Naive thymus-derived CD4-positive, alpha-beta T cell (primary cell): ENCODE measurements around the gene ELMO1. TPM values are rescaled to one million over a fixed set of nuclear protein-coding genes. Genes with fewer than 3 reads are reported as not detected.

Experiments used
- ATAC-seq: fragments of 150-1000 bp; cut with Tn5 transposase; 2 replicates; pipeline ENCODE4 v1.10.0; 2021; ENCODE audit warnings: mild to moderate bottlenecking, moderate library complexity
- CTCF ChIA-PET: fragments of 350-600 bp; sonication (Branson Sonifier 250); formaldehyde crosslinking; loops from one replicate; lab custom pipeline; 2021; ENCODE audit warnings: antibody characterized with exemption; lab: Charles Lee
- POLR2A ChIA-PET: fragments of 350-600 bp; sonication (Branson Sonifier 250); formaldehyde crosslinking; loops from one replicate; lab custom pipeline; 2021; ENCODE audit warnings: antibody characterized with exemption, inconsistent platforms; lab: Charles Lee
- DNase-seq, 9 donors: peaks; one replicate each; pipeline versions ENCODE4 v3.0.0 to v3.0.0-alpha.2; 2020 to 2022; ENCODE audit warnings: mixed read lengths in 1 of 9
- H3K27ac ChIP-seq: one replicate; pipeline ENCODE4 v1.7.0; 2013; ENCODE audit warnings: mild to moderate bottlenecking, low read depth, low read length, moderate library complexity
- H3K27me3 ChIP-seq, 2 donors: one replicate each; pipeline ENCODE4 v1.7.0; 2013; ENCODE audit warnings: low read length in 2 of 2, mild to moderate bottlenecking in 2 of 2, moderate library complexity in 2 of 2; ENCODE audit not compliant: control insufficient read depth in 2 of 2, insufficient read depth in 2 of 2
- H3K36me3 ChIP-seq, 3 experiments: 1 replicate in 2 of 3; 2 replicates in 1 of 3; pipeline ENCODE4 v1.7.0; 2013; ENCODE audit warnings: low read length in 3 of 3, mild to moderate bottlenecking in 3 of 3, moderate library complexity in 1 of 3; ENCODE audit not compliant: insufficient read depth in 3 of 3, control insufficient read depth in 2 of 3
- H3K4me1 ChIP-seq, 2 donors: one replicate each; pipeline ENCODE4 v1.7.0; 2013; ENCODE audit warnings: low read length in 2 of 2, mild to moderate bottlenecking in 2 of 2, moderate library complexity in 1 of 2; ENCODE audit not compliant: control insufficient read depth in 2 of 2, insufficient read depth in 2 of 2
- H3K4me3 ChIP-seq: 2 replicates; pipeline ENCODE4 v1.7.0; 2013; ENCODE audit warnings: mild to moderate bottlenecking, low read length
- H3K9me3 ChIP-seq, 3 experiments: 1 replicate in 2 of 3; 2 replicates in 1 of 3; pipeline ENCODE4 v1.7.0; 2013; ENCODE audit warnings: low read length in 3 of 3; ENCODE audit not compliant: control insufficient read depth in 2 of 3
- H3K27ac Mint-ChIP-seq, 9 donors: one replicate each; pipeline ENCODE4 v1.8.0; 2020 to 2022; ENCODE audit warnings: mixed read lengths in 9 of 9, mild to moderate bottlenecking in 8 of 9, moderate library complexity in 5 of 9, inconsistent platforms in 2 of 9
- H3K27me3 Mint-ChIP-seq, 5 donors: one replicate each; pipeline ENCODE4 v1.8.0; 2021 to 2022; ENCODE audit warnings: mixed read lengths in 5 of 5, mild to moderate bottlenecking in 1 of 5
- H3K36me3 Mint-ChIP-seq, 5 donors: one replicate each; pipeline ENCODE4 v1.8.0; 2020 to 2022; ENCODE audit warnings: mixed read lengths in 5 of 5, mild to moderate bottlenecking in 3 of 5, inconsistent platforms in 1 of 5
- H3K4me1 Mint-ChIP-seq, 7 donors: one replicate each; pipeline ENCODE4 v1.8.0; 2020 to 2022; ENCODE audit warnings: mixed read lengths in 7 of 7, mild to moderate bottlenecking in 3 of 7, inconsistent platforms in 1 of 7
- H3K4me3 Mint-ChIP-seq, 10 donors: one replicate each; pipeline ENCODE4 v1.8.0; 2020 to 2022; ENCODE audit warnings: mild to moderate bottlenecking in 10 of 10, mixed read lengths in 10 of 10, moderate library complexity in 6 of 10, inconsistent platforms in 2 of 10
- H3K9me3 Mint-ChIP-seq, 11 donors: one replicate each; pipeline ENCODE4 v1.8.0; 2020 to 2022; ENCODE audit warnings: mixed read lengths in 11 of 11, mild to moderate bottlenecking in 4 of 11, inconsistent platforms in 1 of 11, moderate library complexity in 1 of 11
- intact Hi-C, 2 donors: fragments of 100-400 bp; cut with micrococcal nuclease; formaldehyde crosslinking; loops; one replicate each; pipeline ENCODE4 v1.15.1; 2023
- polyA plus RNA-seq, 2 donors: library from polyadenylated mRNA; unstranded; fragments of 300-500 nt; fragmentation: Illumina TruSeq; gene quantifications; one replicate each; pipeline ENCODE4 v1.2.3, GENCODE V29; 2021
- total RNA-seq, 6 experiments: library from RNA in 5 of 6; stranded (reverse) in 5 of 6; gene quantifications; 1 replicate in 5 of 6; 2 replicates in 1 of 6; pipeline ENCODE4 v1.2.3 and lab custom pipeline; 2021 to 2026

Gene ELMO1
- total and polyA plus RNA-seq, 7 experiments from 2014 or later, result 63.6 to 160 (median 124) TPM

DNA sequence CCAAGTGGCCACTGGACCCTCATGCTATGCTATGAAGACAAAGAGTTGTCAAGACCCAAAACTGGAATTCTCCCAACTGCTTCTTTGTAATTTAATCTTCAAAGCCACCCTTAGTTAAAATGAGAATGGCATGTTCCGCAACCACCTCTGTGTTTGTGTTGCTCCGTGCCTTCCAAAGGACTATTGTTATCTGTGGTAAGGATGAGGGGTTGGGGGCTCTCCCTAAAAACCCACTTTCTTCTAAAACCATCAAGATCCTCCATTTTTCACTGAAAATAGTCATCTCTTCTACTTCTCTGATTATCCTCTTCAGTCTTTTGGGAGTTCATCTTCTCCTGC, 502.3 kb downstream of the ELMO1 start:
- ChIA-PET POLR2A (interaction anchor here (0.6 kb wide), 1 partner anchor 598 kb away, joined by 3 read pairs; no protein-coding TSS in a partner anchor), CTCF (no interaction called here)
- Histone ChIP-seq H3K4me3 (no peak overlapping the region), H3K9me3 (peaks cover 4 to 55% (median 11%) of the 10 kb centered on the region in 3 experiments), H3K27ac (no peak overlapping the region), H3K4me1 (no peaks in the 10 kb centered on the region), H3K36me3 (peaks cover 0 to 24% (median 0%) of the 10 kb centered on the region in 3 experiments), H3K27me3 (no peaks in the 10 kb centered on the region)
- Mint-ChIP-seq H3K27ac (peak overlapping the region in 3 of 9 donors; percentile 0 to 35 (median 20)), H3K4me1 (peaks cover 28 to 48% (median 44%) of the 10 kb centered on the region in 7 donors), H3K27me3 (no peaks in the 10 kb centered on the region), H3K4me3 (peak overlapping the region in 3 of 10 donors; percentile 35 to 48 (median 46)), H3K36me3 (peaks cover 59 to 98% (median 93%) of the 10 kb centered on the region in 5 donors), H3K9me3 (peaks cover 23 to 100% (median 59%) of the 10 kb centered on the region in 11 donors)
- no peak for DNase-seq
- ATAC-seq, result no peak
- intact Hi-C loops, result no loop called here

GRCh38 chr7:36945612-36946400, 502.9 kb downstream of the ELMO1 start:
- Mint-ChIP-seq H3K9me3 (peaks cover 17 to 100% (median 65%) of the 10 kb centered on the region in 11 donors), H3K36me3 (peaks cover 53 to 95% (median 93%) of the 10 kb centered on the region in 5 donors)
- H3K9me3 ChIP-seq, result peaks cover 4 to 60% (median 11%) of the 10 kb centered on the region in 3 experiments

DNA sequence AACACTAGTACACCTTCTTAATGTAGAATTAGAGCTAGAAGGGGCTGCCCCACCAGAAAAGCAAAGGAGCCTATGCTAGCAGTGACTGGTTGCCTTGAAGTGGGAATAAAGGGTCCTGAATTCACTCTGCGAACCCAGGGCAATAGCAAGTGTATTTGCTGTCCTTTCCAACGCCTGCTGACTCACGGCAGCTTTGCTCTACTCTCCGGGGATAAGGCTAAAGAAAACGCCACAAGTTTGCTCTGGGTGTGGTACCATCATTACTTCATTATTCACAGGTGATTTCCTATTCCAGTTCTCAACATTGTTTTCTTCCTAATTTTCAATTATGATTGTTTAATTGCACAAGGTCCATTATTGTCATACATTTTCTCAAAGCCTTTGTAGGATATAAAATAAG, 503.8 kb downstream of the ELMO1 start:
- no peaks in the 10 kb centered on the region for H3K27me3 Mint-ChIP-seq
- peaks cover 0 to 20% (median 0%) of the 10 kb centered on the region in 3 experiments for H3K36me3 ChIP-seq
- H3K27me3 ChIP-seq, result no peaks in the 10 kb centered on the region
- H3K4me3 Mint-ChIP-seq, result peak overlapping the region in 1 of 10 donors; percentile 54
- no peak overlapping the region for H3K4me3 ChIP-seq
- ChIA-PET CTCF (interaction anchor here (0.7 kb wide), 1 partner anchor 159 kb away, joined by 3 read pairs; no protein-coding TSS in a partner anchor), POLR2A (no interaction called here)
- H3K9me3 ChIP-seq, result peaks cover 4 to 70% (median 15%) of the 10 kb centered on the region in 3 experiments
- H3K4me1 Mint-ChIP-seq, result peaks cover 14 to 59% (median 44%) of the 10 kb centered on the region in 7 donors
- no peak overlapping the region for H3K27ac ChIP-seq
- H3K27ac Mint-ChIP-seq, result peak overlapping the region in 2 of 9 donors; percentile 38 to 49
- no peak for DNase-seq
- H3K4me1 ChIP-seq, result no peaks in the 10 kb centered on the region
- intact Hi-C loops, result no loop called here
- no peak for ATAC-seq
- peaks cover 54 to 95% (median 93%) of the 10 kb centered on the region in 5 donors for H3K36me3 Mint-ChIP-seq
- peaks cover 20 to 100% (median 67%) of the 10 kb centered on the region in 11 donors for H3K9me3 Mint-ChIP-seq

More at GRCh38 chr7:36945612-36946400, 502.9 kb downstream of the ELMO1 start:
- POLR2A ChIA-PET, result interaction anchor here (0.6 kb wide), 1 partner anchor 597 kb away, joined by 3 read pairs; no protein-coding TSS in a partner anchor
- Histone ChIP-seq H3K27ac (no peak overlapping the region), H3K27me3 (no peaks in the 10 kb centered on the region), H3K4me1 (no peaks in the 10 kb centered on the region), H3K36me3 (peaks cover 0 to 22% (median 0%) of the 10 kb centered on the region in 3 experiments), H3K4me3 (no peak overlapping the region)
- Mint-ChIP-seq H3K4me1 (peaks cover 22 to 53% (median 44%) of the 10 kb centered on the region in 7 donors), H3K27me3 (no peaks in the 10 kb centered on the region), H3K27ac (peak overlapping the region in 2 of 9 donors; percentile 0 to 20), H3K4me3 (no peak overlapping the region)
- DNase-seq (no peak), ATAC-seq (no peak)
- CTCF ChIA-PET, result no interaction called here
- intact Hi-C loops, result no loop called here

- CTCF ChIA-PET, result no interaction called here
- H3K9me3 Mint-ChIP-seq, result peaks cover 20 to 100% (median 64%) of the 10 kb centered on the region in 11 donors
Observed at GRCh38 chr7:36943591-36944435, 504.9 kb downstream of the ELMO1 start.

GRCh38 chr7:36942955-36943354, 505.7 kb downstream of the ELMO1 start:
- CTCF ChIA-PET, result no interaction called here
- H3K4me1 Mint-ChIP-seq, result peaks cover 13 to 72% (median 54%) of the 10 kb centered on the region in 7 donors
- no peak overlapping the region for H3K4me3 ChIP-seq

More at GRCh38 chr7:36943591-36944435, 504.9 kb downstream of the ELMO1 start:
- Mint-ChIP-seq H3K4me1 (peaks cover 11 to 66% (median 48%) of the 10 kb centered on the region in 7 donors), H3K27ac (peak overlapping the region in 2 of 9 donors; percentile 56 to 58), H3K36me3 (peaks cover 51 to 91% (median 90%) of the 10 kb centered on the region in 5 donors), H3K4me3 (peak overlapping the region in 5 of 10 donors; percentile 2 to 49 (median 8)), H3K27me3 (no peaks in the 10 kb centered on the region)
- Histone ChIP-seq H3K4me1 (peaks cover 0 to 1% of the 10 kb centered on the region in 2 donors), H3K27ac (no peak overlapping the region), H3K36me3 (peaks cover 0 to 20% (median 0%) of the 10 kb centered on the region in 3 experiments), H3K9me3 (peaks cover 4 to 73% (median 15%) of the 10 kb centered on the region in 3 experiments), H3K27me3 (no peaks in the 10 kb centered on the region), H3K4me3 (no peak overlapping the region)
- intact Hi-C loops, result no loop called here
- POLR2A ChIA-PET, result no interaction called here
- no peak for ATAC-seq
- no peak for DNase-seq

DNA sequence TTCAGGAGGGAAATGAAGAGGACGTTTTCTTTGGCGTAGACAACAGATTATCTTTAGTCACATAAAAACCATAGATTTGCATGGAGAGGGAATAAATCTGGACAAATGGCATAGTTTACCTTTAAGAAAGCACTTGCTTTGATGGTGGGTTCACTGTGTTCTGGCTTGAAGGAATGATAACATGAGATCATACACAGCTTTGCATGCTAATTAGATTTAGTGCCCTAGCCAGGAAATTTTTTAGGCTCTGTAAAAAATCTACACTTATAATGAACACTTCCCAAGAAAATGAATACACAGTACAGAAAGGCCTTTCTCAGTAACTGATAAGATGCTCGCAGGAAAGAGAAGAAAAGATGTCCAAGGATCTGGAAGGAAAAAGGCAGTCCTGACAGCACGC, 506.1 kb downstream of the ELMO1 start:
- Mint-ChIP-seq H3K27ac (peak overlapping the region in 2 of 9 donors; percentile 24 to 51), H3K9me3 (peaks cover 16 to 100% (median 69%) of the 10 kb centered on the region in 11 donors), H3K4me1 (peaks cover 13 to 73% (median 55%) of the 10 kb centered on the region in 7 donors), H3K36me3 (peaks cover 42 to 90% (median 87%) of the 10 kb centered on the region in 5 donors), H3K4me3 (peak overlapping the region in 2 of 10 donors; percentile 25 to 53), H3K27me3 (no peaks in the 10 kb centered on the region)
- peaks cover 4 to 82% (median 16%) of the 10 kb centered on the region in 3 experiments for H3K9me3 ChIP-seq
- DNase-seq (no peak), ATAC-seq (no peak)
- H3K27me3 ChIP-seq, result no peaks in the 10 kb centered on the region
- intact Hi-C loops, result no loop called here
- H3K27ac ChIP-seq, result no peak overlapping the region
- peaks cover 0 to 5% of the 10 kb centered on the region in 2 donors for H3K4me1 ChIP-seq
- H3K4me3 ChIP-seq, result no peak overlapping the region
- peaks cover 0 to 20% (median 0%) of the 10 kb centered on the region in 3 experiments for H3K36me3 ChIP-seq
- ChIA-PET CTCF (no interaction called here), POLR2A (interaction anchor here (0.8 kb wide), 1 partner anchor 10 kb away, joined by 3 read pairs; no protein-coding TSS in a partner anchor)

More at GRCh38 chr7:36942955-36943354, 505.7 kb downstream of the ELMO1 start:
- Histone ChIP-seq H3K27ac (no peak overlapping the region), H3K9me3 (peaks cover 4 to 81% (median 13%) of the 10 kb centered on the region in 3 experiments), H3K36me3 (peaks cover 0 to 20% (median 0%) of the 10 kb centered on the region in 3 experiments), H3K27me3 (no peaks in the 10 kb centered on the region), H3K4me1 (peaks cover 0 to 5% of the 10 kb centered on the region in 2 donors)
- ATAC-seq (no peak), DNase-seq (no peak)
- Mint-ChIP-seq H3K4me3 (peak overlapping the region in 5 of 10 donors; percentile 2 to 49 (median 8)), H3K9me3 (peaks cover 20 to 100% (median 68%) of the 10 kb centered on the region in 11 donors), H3K36me3 (peaks cover 46 to 90% (median 87%) of the 10 kb centered on the region in 5 donors), H3K27ac (peak overlapping the region in 1 of 9 donors; percentile 40), H3K27me3 (no peaks in the 10 kb centered on the region)
- intact Hi-C loops, result no loop called here
- POLR2A ChIA-PET, result interaction anchor here (0.8 kb wide), 1 partner anchor 10 kb away, joined by 3 read pairs; no protein-coding TSS in a partner anchor
